IPS-NIHi11 (cell line): Measurements from ENCODE around the gene RBM41.
"Not testable (repeated sequence)": the region's sequence is repeated elsewhere in the genome, so short reads cannot be mapped to it uniquely, and the experiment has no call there.

Experiments used
- DNase-seq: peaks from one replicate; pipeline ENCODE4 v3.0.0; 2012; ENCODE audit warnings: mixed read lengths, low spot score

RBM41 gene

GRCh38 chrX:107118322-107119147 lies at the start of gene RBM41:
Gene RBM41, minus strand, starts transcription at chrX:107118822. Its CDS starts 49 bp downstream, at chrX:107118773.
- peak; percentile 45 for DNase-seq

- DNase-seq, result no peak
These were observed 49.6 kb upstream of the RBM41 start for GRCh38 chrX:107168257-107168656.

GRCh38 chrX:107167163-107167921 lies 48.7 kb upstream of the RBM41 start:
- no peak for DNase-seq

GRCh38 chrX:107157618-107158017 lies 39.0 kb upstream of the RBM41 start:
- DNase-seq, result not testable (repeated sequence)

- DNase-seq, result not testable (repeated sequence)
These were observed 37.2 kb upstream of the RBM41 start for GRCh38 chrX:107155621-107156430.

GRCh38 chrX:107154787-107155620 lies 36.4 kb upstream of the RBM41 start:
- DNase-seq, result peak; percentile 3

- no peak for DNase-seq
These were observed 34.4 kb upstream of the RBM41 start for GRCh38 chrX:107153005-107153404.

GRCh38 chrX:107146670-107147069 lies 28.0 kb upstream of the RBM41 start:
- DNase-seq, result no peak

GRCh38 chrX:107135965-107136307 lies 17.3 kb upstream of the RBM41 start:
- DNase-seq, result no peak

GRCh38 chrX:107135049-107135964 lies 16.7 kb upstream of the RBM41 start:
- DNase-seq, result no peak

- no peak for DNase-seq
These were observed 5.1 kb upstream of the RBM41 start for GRCh38 chrX:107123750-107124149.

- DNase-seq, result no peak
These were observed 661 bp upstream of the RBM41 start for GRCh38 chrX:107119283-107119682.

- DNase-seq, result peak; percentile 7
These were observed 665 bp downstream of the RBM41 start for GRCh38 chrX:107117993-107118321.

GRCh38 chrX:107107459-107107858 lies 11.2 kb downstream of the RBM41 start:
- DNase-seq, result no peak

GRCh38 chrX:107102980-107103379 lies 15.6 kb downstream of the RBM41 start:
- DNase-seq, result no peak

- no peak for DNase-seq
These were observed 42.5 kb downstream of the RBM41 start for GRCh38 chrX:107076158-107076557.

- not testable (repeated sequence) for DNase-seq
These were observed 60.9 kb downstream of the RBM41 start for GRCh38 chrX:107057731-107058130.

- DNase-seq, result no peak
These were observed 63.6 kb downstream of the RBM41 start for GRCh38 chrX:107054978-107055377.

- no peak for DNase-seq
These were observed 68.4 kb downstream of the RBM41 start for GRCh38 chrX:107050195-107050709.

- no peak for DNase-seq
These were observed 71.0 kb downstream of the RBM41 start for GRCh38 chrX:107047622-107048021.
